H9 (cell line): ENCODE measurements around the gene MARCHF7. TPM values are rescaled to one million over a fixed set of nuclear protein-coding genes. Genes with fewer than 3 reads are reported as not detected.

Experiments
- DNase-seq: peaks from one replicate; pipeline ENCODE4 v3.0.0-alpha.2; 2017
- H2AFZ ChIP-seq: one replicate; pipeline ENCODE4 v1.6.1; 2013; ENCODE audit warnings: mild to moderate bottlenecking, low read length, control low read depth, moderate library complexity
- H2AK5ac ChIP-seq: 2 replicates; pipeline ENCODE4 v1.6.1; 2013; ENCODE audit warnings: low read length, control low read depth, mixed read lengths; ENCODE audit not compliant: insufficient read length
- H2BK120ac ChIP-seq: one replicate; pipeline ENCODE4 v1.6.1; 2013; ENCODE audit warnings: low read depth, mild to moderate bottlenecking, low read length, control low read depth, inconsistent platforms; ENCODE audit not compliant: poor library complexity, severe bottlenecking
- H2BK12ac ChIP-seq: 2 replicates; pipeline ENCODE4 v1.6.1; 2013; ENCODE audit warnings: low read length, control low read depth, mixed read lengths, low read depth; ENCODE audit not compliant: insufficient read length
- H2BK15ac ChIP-seq: 2 replicates; pipeline ENCODE4 v1.6.1; 2013; ENCODE audit warnings: low read depth, low read length, control low read depth
- H2BK20ac ChIP-seq: one replicate; pipeline ENCODE4 v1.6.1; 2013; ENCODE audit warnings: low read depth, mild to moderate bottlenecking, low read length, control low read depth, inconsistent platforms; ENCODE audit not compliant: poor library complexity, severe bottlenecking
- H2BK5ac ChIP-seq: 2 replicates; pipeline ENCODE4 v1.6.1; 2013; ENCODE audit warnings: low read length, control low read depth, mixed read lengths; ENCODE audit not compliant: insufficient read length
- H3K14ac ChIP-seq: 2 replicates; pipeline ENCODE4 v1.6.1; 2013; ENCODE audit warnings: low read length, control low read depth; ENCODE audit not compliant: insufficient read depth
- H3K18ac ChIP-seq: 2 replicates; pipeline ENCODE4 v1.6.1; 2013; ENCODE audit warnings: low read depth, mild to moderate bottlenecking, mixed read lengths, low read length, control low read depth; ENCODE audit not compliant: insufficient read length
- H3K23ac ChIP-seq: 2 replicates; pipeline ENCODE4 v1.6.1; 2013; ENCODE audit warnings: low read length, control low read depth, mixed read lengths, low read depth; ENCODE audit not compliant: insufficient read length
- H3K23me2 ChIP-seq: 2 replicates; pipeline ENCODE4 v1.6.1; 2013; ENCODE audit warnings: low read depth, mild to moderate bottlenecking, mixed read lengths, low read length, control low read depth; ENCODE audit not compliant: insufficient read length, poor library complexity, severe bottlenecking
- H3K27ac ChIP-seq: 2 replicates; pipeline ENCODE4 v1.5.1; 2013; ENCODE audit warnings: low read length, control low read depth, mixed read lengths, low read depth; ENCODE audit not compliant: insufficient read length
- H3K27me3 ChIP-seq: 2 replicates; pipeline ENCODE4 v1.6.1; 2013; ENCODE audit warnings: low read length, control low read depth, inconsistent platforms; ENCODE audit not compliant: insufficient read depth
- H3K4ac ChIP-seq: 2 replicates; pipeline ENCODE4 v1.6.1; 2013; ENCODE audit warnings: low read depth, mild to moderate bottlenecking, control low read depth, inconsistent platforms, low read length, moderate library complexity
- H3K4me1 ChIP-seq: 2 replicates; pipeline ENCODE4 v1.6.1; 2013; ENCODE audit warnings: low read length, control low read depth, inconsistent platforms; ENCODE audit not compliant: insufficient read depth
- H3K4me2 ChIP-seq: 2 replicates; pipeline ENCODE4 v1.6.1; 2013; ENCODE audit warnings: low read length, control low read depth, mixed read lengths; ENCODE audit not compliant: insufficient read length, insufficient read depth
- H3K56ac ChIP-seq: 2 replicates; pipeline ENCODE4 v1.6.1; 2013; ENCODE audit warnings: low read depth, mild to moderate bottlenecking, mixed read lengths, low read length, control low read depth; ENCODE audit not compliant: insufficient read length
- H3K79me1 ChIP-seq: 2 replicates; pipeline ENCODE4 v1.6.1; 2013; ENCODE audit warnings: low read depth, mild to moderate bottlenecking, moderate library complexity, low read length, control low read depth, inconsistent platforms; ENCODE audit not compliant: insufficient read depth, poor library complexity, severe bottlenecking
- H3K79me2 ChIP-seq: 2 replicates; pipeline ENCODE4 v1.6.1; 2013; ENCODE audit warnings: low read length, control low read depth, inconsistent platforms; ENCODE audit not compliant: insufficient read depth
- H3K9ac ChIP-seq: 2 replicates; pipeline ENCODE4 v1.6.1; 2013; ENCODE audit warnings: low read length, control low read depth, mixed read lengths; ENCODE audit not compliant: insufficient read length; ENCODE audit errors: extremely low read depth
- H3K9me3 ChIP-seq: one replicate; pipeline ENCODE4 v1.6.1; 2013; ENCODE audit warnings: low read depth, low read length, inconsistent platforms; ENCODE audit not compliant: control insufficient read depth
- H3T11ph ChIP-seq: one replicate; pipeline ENCODE4 v1.6.1; 2013; ENCODE audit warnings: mild to moderate bottlenecking, low read length, control low read depth, inconsistent platforms
- H4K20me1 ChIP-seq: one replicate; pipeline ENCODE4 v1.6.1; 2013; ENCODE audit not compliant: control insufficient read depth, insufficient read length, insufficient read depth
- H4K5ac ChIP-seq: 2 replicates; pipeline ENCODE4 v1.6.1; 2013; ENCODE audit warnings: low read depth, mild to moderate bottlenecking, mixed read lengths, low read length, control low read depth; ENCODE audit not compliant: insufficient read length
- H4K8ac ChIP-seq: replicated peaks from 2 replicates; pipeline ENCODE4 v1.6.1; 2013; ENCODE audit warnings: low read length, control low read depth, mixed read lengths, low read depth; ENCODE audit not compliant: insufficient read length
- H4K91ac ChIP-seq: 2 replicates; pipeline ENCODE4 v1.6.1; 2013; ENCODE audit warnings: low read depth, mild to moderate bottlenecking, moderate library complexity, mixed read lengths, low read length, control low read depth; ENCODE audit not compliant: insufficient read length
- H3K27ac Mint-ChIP-seq, 3 experiments: 2 replicates in 2 of 3; 3 replicates in 1 of 3; pipeline ENCODE4 v1.8.0; 2020 to 2021; ENCODE audit warnings: mixed read lengths in 3 of 3, mild to moderate bottlenecking in 1 of 3, moderate library complexity in 1 of 3
- H3K27me3 Mint-ChIP-seq: 2 replicates; pipeline ENCODE4 v1.8.0; 2021; ENCODE audit warnings: low read depth, mild to moderate bottlenecking, moderate library complexity, mixed read lengths
- H3K36me3 Mint-ChIP-seq, 3 experiments: 2 replicates in 2 of 3; 3 replicates in 1 of 3; pipeline ENCODE4 v1.8.0; 2020 to 2021; ENCODE audit warnings: low read depth in 3 of 3, mixed read lengths in 3 of 3; ENCODE audit not compliant: insufficient read depth in 1 of 3
- H3K4me1 Mint-ChIP-seq, 2 experiments: 2 replicates each; pipeline ENCODE4 v1.8.0; 2020; ENCODE audit warnings: mixed read lengths in 2 of 2
- H3K4me3 Mint-ChIP-seq, 2 experiments: 2 replicates in 1 of 2; 3 replicates in 1 of 2; pipeline ENCODE4 v1.8.0; 2020 to 2021; ENCODE audit warnings: mild to moderate bottlenecking in 2 of 2, mixed read lengths in 2 of 2, moderate library complexity in 1 of 2
- H3K9me3 Mint-ChIP-seq, 2 experiments: 2 replicates in 1 of 2; 3 replicates in 1 of 2; pipeline ENCODE4 v1.8.0; 2020; ENCODE audit warnings: mild to moderate bottlenecking in 2 of 2, mixed read lengths in 2 of 2, moderate library complexity in 1 of 2
- WGBS: extraction: QIAGEN DNeasy Blood & Tissue Kit; methylation state at CpG from one replicate; pipeline ENCODE4 v1.1.7; 2013; ENCODE audit warnings: missing lambda C conversion rate, low lambda C conversion rate, mixed read lengths; ENCODE audit not compliant: insufficient read length; ENCODE audit errors: extremely low coverage; 5-methylcytosine and 5-hydroxymethylcytosine counted together
- total RNA-seq: library from RNA; stranded (reverse); gene quantifications from 2 replicates; pipeline ENCODE4 v1.2.1, GENCODE V29; 2021
- TF ChIP-seq, protein P1 (sequence below): fragments of 200-600 bp; sonication (generic); conservative IDR thresholded peaks from 3 replicates; pipeline ENCODE4 v1.8.0; 2021; ENCODE audit warnings: antibody characterized with exemption, mild to moderate bottlenecking

Gene MARCHF7
- total RNA-seq, 1 experiment from 2014 or later: 111 TPM

DNA sequence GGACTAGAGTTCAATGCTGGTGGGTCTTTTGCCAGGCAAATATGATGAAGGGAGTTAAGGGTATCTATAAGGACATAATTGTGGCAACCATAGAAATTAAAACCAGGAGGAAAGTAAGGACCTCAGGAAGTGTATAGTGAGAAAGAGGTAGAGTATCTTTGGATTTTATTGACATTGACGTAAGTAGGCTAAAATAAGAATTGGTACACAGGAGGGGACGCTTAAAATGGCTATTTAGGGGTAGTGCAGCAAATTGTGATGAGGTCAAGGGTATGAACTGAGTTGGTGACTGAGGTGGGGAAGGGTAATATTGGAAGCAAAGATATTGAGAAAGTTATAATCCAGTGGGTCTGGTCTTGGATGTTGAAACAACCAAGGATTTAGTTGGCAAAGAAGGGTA is 42.7 kb downstream of the MARCHF7 start:
- Histone ChIP-seq H4K20me1 (no peaks in the 10 kb centered on the region), H3K27ac (no peak overlapping the region), H3K27me3 (no peaks in the 10 kb centered on the region), H3K4me2 (no peak overlapping the region), H3K14ac (no peak overlapping the region), H3K18ac (no peak overlapping the region), H2BK12ac (no peak overlapping the region), H3K9me3 (no peaks in the 10 kb centered on the region), H2AK5ac (no peak overlapping the region), H3K56ac (no peak overlapping the region), H4K91ac (no peak overlapping the region), H3K79me1 (peaks cover 4% of the 10 kb centered on the region), H3T11ph (no peak overlapping the region), H2BK120ac (no peak overlapping the region), H3K4me1 (no peaks in the 10 kb centered on the region), H2BK5ac (no peak overlapping the region), H3K9ac (no peak overlapping the region), H4K5ac (no peak overlapping the region), H3K4ac (no peak overlapping the region), H3K23ac (no peak overlapping the region), H3K23me2 (no peaks in the 10 kb centered on the region), H2BK20ac (no peak overlapping the region), H2AFZ (no peak overlapping the region), H2BK15ac (no peak overlapping the region), H3K79me2 (peaks cover 4% of the 10 kb centered on the region; the same call in 1 of the 2 replicates), H4K8ac (no peak overlapping the region)
- H3K9me3 Mint-ChIP-seq: no peaks in the 10 kb centered on the region
- H3K4me3 Mint-ChIP-seq: no peak overlapping the region
- no peaks in the 10 kb centered on the region for H3K4me1 Mint-ChIP-seq
- no CpG with 5 or more reads among the region's 2 CpGs for WGBS
- H3K27me3 Mint-ChIP-seq: no peaks in the 10 kb centered on the region
- DNase-seq: no peak
- TF ChIP-seq, protein P1, sequence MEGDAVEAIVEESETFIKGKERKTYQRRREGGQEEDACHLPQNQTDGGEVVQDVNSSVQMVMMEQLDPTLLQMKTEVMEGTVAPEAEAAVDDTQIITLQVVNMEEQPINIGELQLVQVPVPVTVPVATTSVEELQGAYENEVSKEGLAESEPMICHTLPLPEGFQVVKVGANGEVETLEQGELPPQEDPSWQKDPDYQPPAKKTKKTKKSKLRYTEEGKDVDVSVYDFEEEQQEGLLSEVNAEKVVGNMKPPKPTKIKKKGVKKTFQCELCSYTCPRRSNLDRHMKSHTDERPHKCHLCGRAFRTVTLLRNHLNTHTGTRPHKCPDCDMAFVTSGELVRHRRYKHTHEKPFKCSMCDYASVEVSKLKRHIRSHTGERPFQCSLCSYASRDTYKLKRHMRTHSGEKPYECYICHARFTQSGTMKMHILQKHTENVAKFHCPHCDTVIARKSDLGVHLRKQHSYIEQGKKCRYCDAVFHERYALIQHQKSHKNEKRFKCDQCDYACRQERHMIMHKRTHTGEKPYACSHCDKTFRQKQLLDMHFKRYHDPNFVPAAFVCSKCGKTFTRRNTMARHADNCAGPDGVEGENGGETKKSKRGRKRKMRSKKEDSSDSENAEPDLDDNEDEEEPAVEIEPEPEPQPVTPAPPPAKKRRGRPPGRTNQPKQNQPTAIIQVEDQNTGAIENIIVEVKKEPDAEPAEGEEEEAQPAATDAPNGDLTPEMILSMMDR: no peak
- peaks cover 24 to 57% (median 49%) of the 10 kb centered on the region in 3 experiments; a peak in 6 of 7 replicates for H3K36me3 Mint-ChIP-seq
- no peak overlapping the region for H3K27ac Mint-ChIP-seq
